ENCODE data around the gene PRPF40B.

- TF ChIP-seq, protein P1, sequence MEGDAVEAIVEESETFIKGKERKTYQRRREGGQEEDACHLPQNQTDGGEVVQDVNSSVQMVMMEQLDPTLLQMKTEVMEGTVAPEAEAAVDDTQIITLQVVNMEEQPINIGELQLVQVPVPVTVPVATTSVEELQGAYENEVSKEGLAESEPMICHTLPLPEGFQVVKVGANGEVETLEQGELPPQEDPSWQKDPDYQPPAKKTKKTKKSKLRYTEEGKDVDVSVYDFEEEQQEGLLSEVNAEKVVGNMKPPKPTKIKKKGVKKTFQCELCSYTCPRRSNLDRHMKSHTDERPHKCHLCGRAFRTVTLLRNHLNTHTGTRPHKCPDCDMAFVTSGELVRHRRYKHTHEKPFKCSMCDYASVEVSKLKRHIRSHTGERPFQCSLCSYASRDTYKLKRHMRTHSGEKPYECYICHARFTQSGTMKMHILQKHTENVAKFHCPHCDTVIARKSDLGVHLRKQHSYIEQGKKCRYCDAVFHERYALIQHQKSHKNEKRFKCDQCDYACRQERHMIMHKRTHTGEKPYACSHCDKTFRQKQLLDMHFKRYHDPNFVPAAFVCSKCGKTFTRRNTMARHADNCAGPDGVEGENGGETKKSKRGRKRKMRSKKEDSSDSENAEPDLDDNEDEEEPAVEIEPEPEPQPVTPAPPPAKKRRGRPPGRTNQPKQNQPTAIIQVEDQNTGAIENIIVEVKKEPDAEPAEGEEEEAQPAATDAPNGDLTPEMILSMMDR (conservative IDR thresholded peaks at IDR 0.05): no peak
- no peak for TF ChIP-seq EZH2 (IDR thresholded peaks at IDR 0.05; ENCODE audit: low read depth)
These were observed 14.1 kb upstream of the PRPF40B start for GRCh38 chr12:49609059-49609874.
